ENCODE data around the gene NIT1.

The NIT1 gene

GRCh38 chr1:161159913-161160243 is 42.0 kb downstream of the NIT1 start:
- Histone ChIP-seq H3K4me3 (peak overlapping the region; percentile 74 to 92 (median 81)), H3K27me3 (no peaks in the 10 kb centered on the region), H3K36me3 (peaks cover 42 to 75% (median 66%) of the 10 kb centered on the region in 11 experiments), H3K4me1 (peaks cover 36 to 70% (median 50%) of the 10 kb centered on the region in 10 experiments), H3K4me2 (peak overlapping the region; percentile 80 to 97 (median 92)), H3K27ac (peak overlapping the region; percentile 73 to 93 (median 87)), H4K20me1 (no peaks in the 10 kb centered on the region), H3K9ac (peak overlapping the region; percentile 85 to 97 (median 92)), H3K9me3 (replicated peaks in 1 of 11) (no peaks in the 10 kb centered on the region)
- no peak for TF ChIP-seq Cebpa-rat (IDR thresholded peaks at IDR 0.05)

- peaks cover 42 to 75% (median 67%) of the 10 kb centered on the region in 11 experiments for H3K36me3 ChIP-seq
- H3K4me2 ChIP-seq: peak overlapping the region; percentile 80 to 97 (median 92)
- peaks cover 36 to 70% (median 50%) of the 10 kb centered on the region in 10 experiments for H3K4me1 ChIP-seq
Observed at GRCh38 chr1:161160671-161161145, 42.8 kb downstream of the NIT1 start.

GRCh38 chr1:161161652-161162051 is 43.7 kb downstream of the NIT1 start:
- peaks cover 42 to 72% (median 64%) of the 10 kb centered on the region in 11 experiments for H3K36me3 ChIP-seq
- H3K4me2 ChIP-seq: peak overlapping the region in 3 of 11 experiments; percentile 9 to 91 (median 10); a peak in 2 of 22 replicates
- H3K9ac ChIP-seq: 0 out of 22 replicates have a peak overlapping the region, but pooled peaks of 3 of the 11 experiments have one; percentile 9 to 93 (median 28)
- H3K4me1 ChIP-seq: peaks cover 36 to 68% (median 49%) of the 10 kb centered on the region in 10 experiments
- TF ChIP-seq Cebpa-rat (IDR thresholded peaks at IDR 0.05): no peak
- H4K20me1 ChIP-seq: no peaks in the 10 kb centered on the region
- H3K27ac ChIP-seq: no peak overlapping the region
- H3K27me3 ChIP-seq: no peaks in the 10 kb centered on the region
- H3K4me3 ChIP-seq: no peak overlapping the region
- no peaks in the 10 kb centered on the region for H3K9me3 ChIP-seq (replicated peaks in 1 of 11)

More at GRCh38 chr1:161160671-161161145, 42.8 kb downstream of the NIT1 start:
- no peak for TF ChIP-seq Cebpa-rat (IDR thresholded peaks at IDR 0.05)
- Histone ChIP-seq H3K9ac (peak overlapping the region; percentile 21 to 97 (median 91); a peak in 13 of 22 replicates), H4K20me1 (no peaks in the 10 kb centered on the region), H3K27ac (peak overlapping the region in 5 of 11 experiments; percentile 81 to 93 (median 87); a peak in 4 of 22 replicates), H3K9me3 (replicated peaks in 1 of 11) (no peaks in the 10 kb centered on the region), H3K27me3 (no peaks in the 10 kb centered on the region), H3K4me3 (peak overlapping the region in 5 of 10 experiments; percentile 74 to 91 (median 79); a peak in 10 of 20 replicates)

GRCh38 chr1:161162052-161162451 is 44.1 kb downstream of the NIT1 start:
- Histone ChIP-seq H3K4me3 (no peak overlapping the region), H3K27ac (no peak overlapping the region; a peak in 1 of 22 replicates), H3K9ac (peak overlapping the region in 4 of 11 experiments; percentile 18 to 86 (median 30); a peak in 3 of 22 replicates), H4K20me1 (no peaks in the 10 kb centered on the region), H3K9me3 (replicated peaks in 1 of 11) (no peaks in the 10 kb centered on the region), H3K4me1 (peaks cover 40 to 72% (median 53%) of the 10 kb centered on the region in 10 experiments), H3K36me3 (peaks cover 38 to 68% (median 60%) of the 10 kb centered on the region in 11 experiments), H3K4me2 (peak overlapping the region in 2 of 11 experiments; percentile 9 to 10; a peak in 1 of 22 replicates), H3K27me3 (no peaks in the 10 kb centered on the region)
- TF ChIP-seq Cebpa-rat (IDR thresholded peaks at IDR 0.05): no peak

- Histone ChIP-seq H3K4me2 (peak overlapping the region in 1 of 11 experiments; percentile 7; a peak in 1 of 22 replicates), H3K4me3 (no peak overlapping the region), H3K36me3 (peaks cover 30 to 62% (median 52%) of the 10 kb centered on the region in 11 experiments), H3K27ac (no peak overlapping the region), H4K20me1 (no peaks in the 10 kb centered on the region), H3K27me3 (no peaks in the 10 kb centered on the region), H3K9me3 (replicated peaks in 1 of 11) (no peaks in the 10 kb centered on the region), H3K4me1 (peaks cover 48 to 80% (median 60%) of the 10 kb centered on the region in 10 experiments), H3K9ac (peak overlapping the region in 7 of 11 experiments; percentile 1 to 86 (median 20); a peak in 9 of 22 replicates)
- no peak for TF ChIP-seq Cebpa-rat (IDR thresholded peaks at IDR 0.05)
Observed at GRCh38 chr1:161162806-161163205, 44.9 kb downstream of the NIT1 start.

GRCh38 chr1:161163793-161164192 is 45.9 kb downstream of the NIT1 start:
- Histone ChIP-seq H4K20me1 (no peaks in the 10 kb centered on the region; a peak in 1 of 22 replicates), H3K9ac (peak overlapping the region in 6 of 11 experiments; percentile 3 to 86 (median 42); a peak in 5 of 22 replicates), H3K9me3 (replicated peaks in 1 of 11) (no peaks in the 10 kb centered on the region), H3K36me3 (peaks cover 20 to 61% (median 43%) of the 10 kb centered on the region in 11 experiments), H3K4me3 (no peak overlapping the region), H3K27me3 (no peaks in the 10 kb centered on the region), H3K27ac (peak overlapping the region in 1 of 11 experiments; percentile 1; a peak in 1 of 22 replicates), H3K4me1 (peaks cover 43 to 74% (median 56%) of the 10 kb centered on the region in 10 experiments), H3K4me2 (no peak overlapping the region; a peak in 1 of 22 replicates)
- no peak for TF ChIP-seq Cebpa-rat (IDR thresholded peaks at IDR 0.05)

GRCh38 chr1:161164901-161165610 is 47.2 kb downstream of the NIT1 start:
- peak overlapping the region; percentile 76 to 99 (median 98) for H3K4me2 ChIP-seq
- peaks cover 23 to 70% (median 53%) of the 10 kb centered on the region in 11 experiments for H3K36me3 ChIP-seq
- no peaks in the 10 kb centered on the region for H3K27me3 ChIP-seq
- H3K27ac ChIP-seq: peak overlapping the region; percentile 31 to 92 (median 68); a peak in 18 of 22 replicates
- no peaks in the 10 kb centered on the region for H3K9me3 ChIP-seq (replicated peaks in 1 of 11)
- TF ChIP-seq Cebpa-rat (IDR thresholded peaks at IDR 0.05): no peak
- no peaks in the 10 kb centered on the region; a peak in 1 of 22 replicates for H4K20me1 ChIP-seq
- peak overlapping the region; percentile 74 to 91 (median 82) for H3K9ac ChIP-seq
- peak overlapping the region; percentile 65 to 80 (median 75) for H3K4me3 ChIP-seq
- peaks cover 37 to 69% (median 50%) of the 10 kb centered on the region in 10 experiments for H3K4me1 ChIP-seq

- no peaks in the 10 kb centered on the region; a peak in 1 of 22 replicates for H4K20me1 ChIP-seq
- H3K4me3 ChIP-seq: peak within 1 kb of the TSS; percentile 65 to 80 (median 75)
- peak within 1 kb of the TSS; percentile 94 to 100 (median 98) for H3K4me2 ChIP-seq
- H3K27me3 ChIP-seq: no peaks in the 10 kb centered on the region
- TF ChIP-seq Cebpa-rat (IDR thresholded peaks at IDR 0.05): no peak
- no peaks in the 10 kb centered on the region for H3K9me3 ChIP-seq (replicated peaks in 1 of 11)
- H3K9ac ChIP-seq: peak within 1 kb of the TSS; percentile 74 to 91 (median 82)
- H3K4me1 ChIP-seq: peaks cover 28 to 59% (median 41%) of the 10 kb centered on the region in 10 experiments
- peaks cover 27 to 72% (median 57%) of the 10 kb centered on the region in 11 experiments for H3K36me3 ChIP-seq
- H3K27ac ChIP-seq: peak within 1 kb of the TSS; percentile 59 to 92 (median 69)
Observed at GRCh38 chr1:161165742-161166668, 48.1 kb downstream of the NIT1 start, which contains the start of gene PPOX. Gene PPOX, plus strand, starts transcription at chr1:161166426. Its CDS starts 422 bp downstream, at chr1:161166848.
